WI38 (cell line): ENCODE results near the gene ZSCAN25.

ENCODE experiments used
- H3K4me3 ChIP-seq: 2 replicates; pipeline ENCODE4 v1.5.1; 2011; ENCODE audit warnings: low read depth, mild to moderate bottlenecking, control low read depth, low read length
- CTCF ChIP-seq: IDR thresholded peaks from 2 replicates; pipeline ENCODE4 v1.5.1; 2012; ENCODE audit warnings: low read depth, mild to moderate bottlenecking, control low read depth, low read length

ZSCAN25 gene

GRCh38 chr7:99605527-99605926 is 11.2 kb upstream of the ZSCAN25 start:
- H3K4me3 ChIP-seq: no peak overlapping the region

GRCh38 chr7:99606531-99606930 is 10.2 kb upstream of the ZSCAN25 start:
- TF ChIP-seq CTCF: no peak

More at GRCh38 chr7:99605527-99605926, 11.2 kb upstream of the ZSCAN25 start:
- TF ChIP-seq CTCF: no peak

GRCh38 chr7:99607548-99607947 is 9.2 kb upstream of the ZSCAN25 start:
- H3K4me3 ChIP-seq: no peak overlapping the region
- no peak for TF ChIP-seq CTCF

More at GRCh38 chr7:99606531-99606930, 10.2 kb upstream of the ZSCAN25 start:
- no peak overlapping the region for H3K4me3 ChIP-seq

- no peak overlapping the region for H3K4me3 ChIP-seq
- no peak for TF ChIP-seq CTCF
These were observed 2.3 kb upstream of the ZSCAN25 start for GRCh38 chr7:99614495-99614894.

- no peak for TF ChIP-seq CTCF
- H3K4me3 ChIP-seq: peak overlapping the region; percentile 91
These were observed 772 bp upstream of the ZSCAN25 start for GRCh38 chr7:99615989-99616358.

GRCh38 chr7:99617192-99617781 is 541 bp downstream of the ZSCAN25 start:
- peak overlapping the region; percentile 91 for H3K4me3 ChIP-seq
- no peak for TF ChIP-seq CTCF

GRCh38 chr7:99618726-99619125 is 2.0 kb downstream of the ZSCAN25 start:
- no peak for TF ChIP-seq CTCF
- H3K4me3 ChIP-seq: no peak overlapping the region
